ENCODE results near the gene FOXJ2. TPM values are rescaled to one million over a fixed set of nuclear protein-coding genes. Genes with fewer than 3 reads are reported as not detected.

The FOXJ2 gene
- total RNA-seq, 1 experiment from 2014 or later = 6.9 TPM

GRCh38 chr12:8050600-8051250 lies 18.2 kb downstream of the FOXJ2 start:
- Histone ChIP-seq H4K20me1 (ENCODE audit: low read length) (no peaks in the 10 kb centered on the region), H3K4me3 (ENCODE audit: low read length) (no peak overlapping the region), H3K27ac (ENCODE audit: low read length) (no peak overlapping the region), H3F3A (ENCODE audit: low read length, unreplicated experiment) (no peaks in the 10 kb centered on the region), H3K9me3 (ENCODE audit: low read length) (no peaks in the 10 kb centered on the region), H3K36me3 (ENCODE audit: low read depth, low read length) (0 out of 2 replicates have a peak, but pooled peaks cover 7% of the 10 kb centered on the region), H3K9ac (ENCODE audit: low read length) (no peak overlapping the region), H3K4me2 (ENCODE audit: low read length) (no peak overlapping the region), H3K9me2 (replicated peaks; ENCODE audit: low read length) (no peaks in the 10 kb centered on the region), H3K4me1 (ENCODE audit: insufficient read depth, low read length) (no peaks in the 10 kb centered on the region), H2AFZ (ENCODE audit: low read length) (no peak overlapping the region), H3K27me3 (ENCODE audit: low read length) (no peaks in the 10 kb centered on the region), H3K79me2 (ENCODE audit: low read length) (no peaks in the 10 kb centered on the region)
- ATAC-seq = no peak
- no TSS peak for BruUV-seq (replicated peaks)
- no peak for DNase-seq
- intact Hi-C loops (cut with micrococcal nuclease) = no loop called here
- TF ChIP-seq EZH2phosphoT487 (IDR thresholded peaks at IDR 0.05; ENCODE audit: borderline replicate concordance, low read length) (no peak), CTCF (conservative IDR thresholded peaks at IDR 0.05; ENCODE audit: low read depth, low read length) (no peak), EZH2 (IDR thresholded peaks at IDR 0.05; ENCODE audit: low read length, unreplicated experiment) (no peak)
- CTCF ChIA-PET = no interaction called here
- POLR2A ChIA-PET (ENCODE audit: unreplicated experiment) = no interaction called here

GRCh38 chr12:8052679-8053078 lies 20.2 kb downstream of the FOXJ2 start:
- Histone ChIP-seq H3K9me3 (ENCODE audit: low read length) (no peaks in the 10 kb centered on the region), H3K9me2 (replicated peaks; ENCODE audit: low read length) (no peaks in the 10 kb centered on the region), H3K27me3 (ENCODE audit: low read length) (no peaks in the 10 kb centered on the region), H3K9ac (ENCODE audit: low read length) (no peak overlapping the region), H3K27ac (ENCODE audit: low read length) (no peak overlapping the region), H3F3A (ENCODE audit: low read length, unreplicated experiment) (no peaks in the 10 kb centered on the region), H3K4me3 (ENCODE audit: low read length) (no peak overlapping the region), H2AFZ (ENCODE audit: low read length) (no peak overlapping the region), H4K20me1 (ENCODE audit: low read length) (no peaks in the 10 kb centered on the region), H3K4me1 (ENCODE audit: insufficient read depth, low read length) (no peaks in the 10 kb centered on the region), H3K36me3 (ENCODE audit: low read depth, low read length) (0 out of 2 replicates have a peak, but pooled peaks cover 7% of the 10 kb centered on the region), H3K4me2 (ENCODE audit: low read length) (no peak overlapping the region), H3K79me2 (ENCODE audit: low read length) (no peaks in the 10 kb centered on the region)
- ChIA-PET POLR2A (ENCODE audit: unreplicated experiment) (no interaction called here), CTCF (no interaction called here)
- intact Hi-C loops (cut with micrococcal nuclease) = no loop called here
- TF ChIP-seq CTCF (conservative IDR thresholded peaks at IDR 0.05; ENCODE audit: low read depth, low read length) (no peak), EZH2 (IDR thresholded peaks at IDR 0.05; ENCODE audit: low read length, unreplicated experiment) (no peak), EZH2phosphoT487 (IDR thresholded peaks at IDR 0.05; ENCODE audit: borderline replicate concordance, low read length) (no peak)
- no peak for DNase-seq
- no TSS peak for BruUV-seq (replicated peaks)
- no peak for ATAC-seq

DNA sequence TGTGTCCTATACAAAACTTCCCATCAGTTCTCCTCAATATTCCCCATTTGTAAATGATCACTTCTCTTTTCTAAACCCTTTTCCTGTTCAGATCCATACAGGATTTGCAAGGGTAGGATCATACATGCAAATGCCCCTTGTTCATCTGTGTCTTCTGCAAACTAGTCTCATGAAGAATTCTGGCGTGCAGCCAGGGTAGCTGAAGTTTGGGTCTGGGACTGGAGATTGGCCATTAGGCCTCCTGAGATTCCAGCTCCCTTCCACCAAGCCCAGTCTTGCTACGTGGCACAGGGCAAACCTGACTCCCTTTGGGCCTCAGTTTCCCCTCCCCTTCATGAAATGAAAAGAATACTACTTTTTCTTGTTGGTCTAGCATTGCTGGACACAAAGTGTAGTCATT lies 22.3 kb downstream of the FOXJ2 start:
- Histone ChIP-seq H3K4me2 (ENCODE audit: low read length) (no peak overlapping the region), H3K27ac (ENCODE audit: low read length) (no peak overlapping the region), H2AFZ (ENCODE audit: low read length) (no peak overlapping the region), H3K9ac (ENCODE audit: low read length) (no peak overlapping the region), H3K9me3 (ENCODE audit: low read length) (no peaks in the 10 kb centered on the region), H4K20me1 (ENCODE audit: low read length) (no peaks in the 10 kb centered on the region), H3F3A (ENCODE audit: low read length, unreplicated experiment) (no peaks in the 10 kb centered on the region), H3K36me3 (ENCODE audit: low read depth, low read length) (no peaks in the 10 kb centered on the region), H3K27me3 (ENCODE audit: low read length) (no peaks in the 10 kb centered on the region), H3K79me2 (ENCODE audit: low read length) (no peaks in the 10 kb centered on the region), H3K9me2 (replicated peaks; ENCODE audit: low read length) (no peaks in the 10 kb centered on the region), H3K4me1 (ENCODE audit: insufficient read depth, low read length) (no peaks in the 10 kb centered on the region), H3K4me3 (ENCODE audit: low read length) (no peak overlapping the region)
- ATAC-seq (no peak), DNase-seq (no peak)
- ChIA-PET CTCF (no interaction called here), POLR2A (ENCODE audit: unreplicated experiment) (no interaction called here)
- no peak for TF ChIP-seq EZH2 (IDR thresholded peaks at IDR 0.05; ENCODE audit: low read length, unreplicated experiment)
- TF ChIP-seq CTCF (conservative IDR thresholded peaks at IDR 0.05; ENCODE audit: low read depth, low read length) = no peak
- no peak for TF ChIP-seq EZH2phosphoT487 (IDR thresholded peaks at IDR 0.05; ENCODE audit: borderline replicate concordance, low read length)
- intact Hi-C loops (cut with micrococcal nuclease) = no loop called here
- BruUV-seq (replicated peaks) = no TSS peak
